EH (cell line): Measurements from ENCODE around the gene ICAM2.

ENCODE experiments used
- DNase-seq: peaks from one replicate; pipeline ENCODE4 v3.0.0-alpha.2; 2015; ENCODE audit warnings: low read depth

ICAM2 gene

DNA sequence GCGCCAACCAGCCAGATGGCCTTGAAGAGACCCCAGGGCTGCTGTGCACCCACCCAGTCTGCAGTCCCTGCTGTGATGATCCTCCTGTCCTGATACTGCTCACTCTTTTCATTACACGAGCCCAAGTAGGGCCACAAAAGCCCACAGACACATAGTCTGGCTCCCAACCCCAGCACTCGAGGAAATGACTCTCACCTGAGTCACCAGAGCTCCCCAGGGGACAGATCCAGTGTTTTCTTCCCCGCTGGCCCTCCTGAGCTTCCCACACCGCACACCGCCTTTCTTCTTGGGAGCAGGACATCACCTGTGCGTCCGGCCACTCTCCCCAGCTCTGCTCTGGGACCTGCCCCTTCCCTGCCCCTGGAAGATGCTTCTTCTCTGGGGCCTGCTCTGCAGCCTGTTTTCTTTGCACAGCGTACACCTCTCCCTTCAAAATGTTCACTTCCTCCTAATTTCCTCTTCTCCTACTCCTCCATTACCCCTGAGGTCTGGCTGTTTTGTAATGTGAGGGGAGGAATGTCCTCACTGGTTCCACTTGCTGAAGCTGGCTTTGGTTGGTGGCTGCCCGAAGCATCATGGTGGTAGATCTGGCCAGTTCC lies 45.7 kb downstream of the ICAM2 start:
- peak; percentile 68 for DNase-seq

DNA sequence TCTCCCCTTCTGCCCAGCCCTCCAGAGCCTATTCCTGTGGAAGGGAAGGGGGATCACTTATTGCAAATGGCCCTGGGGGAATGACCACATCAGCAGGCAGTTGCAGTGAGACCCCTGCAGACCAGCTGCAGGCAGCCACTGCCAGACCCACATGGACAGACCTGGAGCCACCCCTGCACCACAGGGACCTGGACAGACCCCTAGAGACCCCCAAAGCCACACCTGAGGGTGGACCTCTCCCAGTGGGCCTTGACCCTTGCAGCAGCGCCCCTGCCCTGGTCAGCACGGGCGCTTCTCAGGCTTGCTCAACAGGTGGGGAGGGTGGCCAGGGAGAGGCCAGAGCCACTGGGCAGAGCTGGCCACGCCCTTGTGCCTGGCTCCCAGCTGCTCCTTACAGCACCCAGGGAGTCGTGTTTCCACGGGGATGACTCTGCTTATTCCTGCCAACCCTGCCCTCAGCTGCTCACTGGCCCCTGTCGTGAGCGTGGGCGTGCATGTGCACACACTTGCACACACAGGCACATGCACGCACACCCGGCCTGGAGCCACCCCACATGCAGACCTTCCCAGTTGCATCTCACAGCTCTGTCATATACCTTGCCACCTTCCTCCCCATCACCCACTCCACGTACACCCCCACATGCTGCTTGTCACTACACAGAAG lies 46.4 kb downstream of the ICAM2 start:
- peak; percentile 46 for DNase-seq

DNA sequence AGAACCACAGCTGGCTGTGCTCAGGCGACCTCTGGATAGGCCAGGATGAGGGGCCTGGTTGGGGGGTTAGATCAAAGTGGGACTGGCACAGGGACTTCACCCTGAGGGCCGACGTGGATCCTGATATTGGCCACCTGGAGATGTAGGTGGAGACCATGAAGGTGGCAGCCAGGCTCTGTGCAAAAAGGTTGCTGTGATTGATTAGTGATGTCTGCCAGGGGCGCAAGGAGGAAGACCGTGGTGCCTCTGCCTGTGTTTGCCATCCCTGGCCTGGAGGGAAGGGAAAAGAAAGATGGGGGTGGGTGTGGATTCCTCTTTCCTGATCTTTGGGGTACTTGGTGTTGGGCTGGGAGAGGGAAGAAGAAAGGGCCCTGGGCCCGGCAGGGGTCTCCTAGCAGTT lies 47.2 kb downstream of the ICAM2 start:
- no peak for DNase-seq

DNA sequence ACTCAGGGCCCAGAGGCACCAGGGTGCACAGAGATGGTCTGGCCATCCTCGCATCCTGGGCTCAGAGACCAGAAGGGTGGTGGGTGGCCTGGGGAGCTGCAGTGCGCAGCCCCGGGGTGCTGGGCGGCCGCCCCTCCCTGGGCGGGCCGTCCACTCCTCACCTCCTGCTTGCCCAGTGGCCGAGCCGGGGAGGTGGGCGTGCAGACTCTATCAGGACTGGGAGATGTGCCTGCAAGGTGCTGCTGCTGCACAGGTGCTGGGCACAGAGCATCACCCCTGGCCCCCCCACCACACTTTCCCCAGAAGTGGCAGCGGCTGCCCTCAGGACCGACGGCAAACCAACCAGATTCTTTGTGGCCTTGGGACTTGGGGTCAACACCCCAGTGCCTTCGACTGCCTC lies 47.6 kb downstream of the ICAM2 start, which contains the start of gene SCN4A:
SCN4A (minus strand) TSS at position 123 of the 400 bp plus-strand sequence; CDS start at position 46, 77 bp downstream.
- no peak for DNase-seq

DNA sequence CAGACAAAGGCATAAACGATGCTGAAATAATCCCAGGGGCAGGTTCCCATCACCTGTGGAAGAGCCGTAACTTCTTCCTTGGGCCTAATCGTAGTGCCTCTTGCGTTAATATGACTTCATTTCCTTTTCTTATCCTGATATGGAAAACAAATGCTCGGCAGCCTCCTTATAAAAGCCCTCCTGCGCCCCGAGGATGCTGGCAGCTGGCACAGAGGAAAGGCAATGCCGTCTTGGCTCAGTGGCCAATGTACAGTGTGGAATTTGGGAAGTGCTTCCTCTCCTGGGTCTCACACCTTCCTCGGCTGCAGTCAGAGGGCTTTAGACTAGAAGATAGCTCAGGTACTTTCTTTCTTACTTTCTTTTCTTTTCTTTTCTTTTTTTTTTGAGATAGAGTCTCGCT lies 51.2 kb downstream of the ICAM2 start:
- no peak for DNase-seq

DNA sequence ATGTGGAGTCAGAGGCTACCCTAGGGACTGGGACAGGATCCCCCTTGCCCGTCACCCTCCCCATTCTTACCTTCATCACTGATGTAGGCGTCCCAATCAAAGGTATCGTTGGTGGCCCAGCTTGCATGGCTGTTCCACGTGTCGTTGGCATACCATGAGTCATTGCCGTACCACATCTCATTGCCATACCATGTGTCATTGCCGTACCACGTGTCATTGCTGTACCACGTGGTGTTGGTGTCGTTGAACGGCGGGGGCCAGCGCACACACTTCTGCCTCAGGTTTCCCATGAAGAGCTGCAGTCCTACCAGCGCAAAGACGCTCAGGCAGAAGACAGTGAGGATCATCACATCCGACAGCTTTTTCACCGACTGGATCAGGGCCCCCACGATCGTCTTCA lies 52.5 kb downstream of the ICAM2 start:
- no peak for DNase-seq

DNA sequence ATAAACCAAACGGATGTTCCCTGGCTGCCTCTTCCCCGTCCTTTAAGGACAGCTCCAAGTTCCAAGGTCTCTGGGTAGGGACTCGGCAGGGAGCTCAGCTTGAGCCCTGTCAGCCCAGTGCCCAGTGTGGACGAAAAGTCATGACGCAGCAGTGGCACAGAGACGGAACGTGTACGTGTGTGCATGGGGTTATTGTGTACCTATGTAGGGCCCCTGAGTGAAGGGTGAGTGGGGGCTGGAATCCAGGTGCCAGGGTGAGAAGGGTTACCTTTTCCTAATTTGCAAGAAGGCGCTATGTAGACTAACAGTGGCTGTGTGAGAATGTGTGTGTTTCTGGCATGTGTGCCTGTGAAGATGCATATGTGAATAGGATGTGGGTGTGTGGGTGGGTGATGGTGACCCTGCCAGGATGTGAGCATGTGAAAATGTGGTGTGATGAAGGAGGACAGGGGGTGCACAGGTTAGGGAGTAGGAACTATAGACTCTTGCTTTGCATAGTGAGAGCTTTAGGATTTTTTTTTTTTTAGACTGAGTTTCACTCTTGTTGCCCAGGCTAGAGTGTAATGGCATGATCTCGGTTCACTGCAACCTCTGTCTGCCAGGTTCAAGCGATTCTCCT lies 53.7 kb downstream of the ICAM2 start:
- no peak for DNase-seq

DNA sequence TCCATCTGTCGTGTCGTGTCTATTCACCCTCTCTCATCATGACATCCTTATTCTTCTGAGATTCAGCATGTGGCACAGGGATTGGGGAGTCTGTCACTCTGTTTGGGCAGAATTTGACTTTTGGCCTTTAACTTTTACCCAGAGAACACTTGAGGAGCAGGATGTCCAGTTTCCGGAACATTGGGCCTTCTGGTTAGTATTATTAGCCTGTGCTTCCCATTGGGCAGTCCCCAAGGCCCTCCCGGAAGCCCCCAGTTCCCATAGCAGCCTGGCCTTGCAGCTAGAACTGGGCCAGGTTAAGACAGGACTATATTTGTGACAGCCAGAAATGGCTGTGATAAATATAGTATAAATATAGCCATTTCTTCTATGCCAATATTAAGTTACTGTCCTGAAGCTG lies 57.3 kb downstream of the ICAM2 start:
- DNase-seq = no peak

DNA sequence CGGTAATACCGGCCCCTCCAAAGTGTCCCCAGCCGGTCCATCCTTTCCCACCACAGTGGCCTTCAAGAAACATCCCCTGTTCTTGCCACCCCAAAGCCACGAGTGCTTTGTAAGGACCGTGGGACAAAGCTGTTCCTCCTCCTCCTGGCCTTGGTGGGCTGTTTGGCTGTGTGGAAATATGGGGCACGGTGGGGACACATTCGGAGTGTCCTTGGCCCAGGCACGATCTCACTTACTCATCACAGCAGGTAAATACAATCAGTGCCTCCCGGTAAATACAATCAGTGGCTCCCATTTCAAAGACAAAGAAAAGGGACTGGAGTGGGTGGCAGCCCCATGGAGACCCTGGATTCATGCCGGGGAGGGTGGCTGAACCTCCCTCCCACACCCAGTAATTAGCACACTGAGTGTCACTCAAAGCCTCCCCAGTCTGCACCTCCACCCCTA lies 58.1 kb downstream of the ICAM2 start:
- DNase-seq = no peak

DNA sequence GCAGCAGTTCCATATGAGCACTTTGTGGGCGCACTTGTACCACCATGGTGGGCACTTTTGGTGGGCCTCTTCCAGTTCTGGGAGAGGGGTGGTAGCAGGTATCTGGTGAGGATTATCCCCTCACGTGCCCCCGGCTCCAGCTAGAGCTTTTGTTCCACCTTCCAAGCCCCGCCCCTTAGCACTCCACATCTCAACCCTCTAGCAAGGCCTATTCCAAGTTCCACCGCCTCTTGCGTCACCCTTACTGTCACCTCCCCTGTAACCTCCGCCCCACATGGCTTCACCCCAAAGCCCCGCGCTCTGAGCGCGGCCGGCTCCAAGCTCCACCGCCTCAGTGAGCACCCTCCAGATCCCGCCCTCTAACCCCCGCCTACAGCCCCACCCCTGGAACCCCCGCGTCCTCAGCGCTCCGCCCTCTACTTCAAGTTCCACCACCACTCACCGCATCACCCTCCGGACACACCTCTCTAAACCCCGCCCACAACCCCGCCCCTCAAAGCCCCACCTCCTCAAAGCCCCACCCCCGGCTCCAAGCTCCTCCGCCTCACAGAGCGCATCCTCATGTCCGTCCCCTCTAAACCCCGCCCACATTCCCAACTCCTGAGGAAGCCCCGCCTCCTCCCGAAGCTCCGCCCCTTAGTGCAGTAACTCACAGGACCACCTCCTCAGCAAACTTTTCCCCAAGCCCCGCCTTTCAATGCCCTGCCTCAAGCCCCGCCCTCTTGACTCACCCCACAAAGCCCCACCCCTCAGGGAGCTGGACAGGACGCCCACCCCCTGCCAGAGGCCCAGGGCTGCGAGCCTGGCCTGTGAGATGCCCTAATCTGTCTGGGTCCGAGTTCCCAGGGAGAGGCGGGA lies 58.8 kb downstream of the ICAM2 start:
- DNase-seq = peak; percentile 53

DNA sequence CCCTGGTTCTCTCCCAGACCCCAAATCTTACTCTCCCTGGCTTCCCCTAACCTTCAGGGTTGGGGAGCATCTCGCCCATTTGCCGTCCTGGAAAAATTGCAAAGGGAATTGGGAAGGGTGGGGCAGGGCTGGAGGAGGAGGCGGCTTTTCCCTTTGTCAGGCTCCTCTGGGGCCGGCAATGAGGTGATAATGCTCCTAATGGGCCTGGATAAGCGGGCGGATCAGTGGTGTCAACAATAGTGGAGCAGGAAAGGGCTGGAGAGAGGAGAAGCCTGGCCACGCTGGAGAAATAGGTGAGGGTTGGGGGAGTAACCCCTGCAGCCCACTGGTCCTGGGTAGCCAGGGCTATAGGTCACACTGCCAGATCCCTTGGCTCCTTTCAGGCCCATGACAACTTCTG lies 60.0 kb downstream of the ICAM2 start:
- no peak for DNase-seq

DNA sequence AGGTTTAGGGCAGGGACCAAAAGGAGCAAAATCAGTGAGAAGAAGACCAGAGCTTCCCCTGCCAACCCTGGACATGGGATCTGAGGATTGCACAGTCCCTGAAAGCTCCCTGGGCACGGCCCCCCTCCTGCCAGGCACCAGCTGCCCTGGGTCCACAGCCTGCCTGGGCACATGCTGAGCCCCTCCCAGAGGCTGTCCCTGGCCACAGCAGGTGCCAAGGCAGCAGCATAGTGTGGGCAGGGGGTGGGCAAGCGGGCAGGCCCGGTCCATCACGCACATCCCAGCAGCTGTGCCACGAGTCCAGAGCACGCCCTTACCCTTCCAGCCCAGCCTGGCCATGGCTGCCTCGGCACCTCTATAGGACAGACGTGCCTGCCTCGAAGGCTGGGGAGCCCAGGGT lies 60.4 kb downstream of the ICAM2 start:
- no peak for DNase-seq

DNA sequence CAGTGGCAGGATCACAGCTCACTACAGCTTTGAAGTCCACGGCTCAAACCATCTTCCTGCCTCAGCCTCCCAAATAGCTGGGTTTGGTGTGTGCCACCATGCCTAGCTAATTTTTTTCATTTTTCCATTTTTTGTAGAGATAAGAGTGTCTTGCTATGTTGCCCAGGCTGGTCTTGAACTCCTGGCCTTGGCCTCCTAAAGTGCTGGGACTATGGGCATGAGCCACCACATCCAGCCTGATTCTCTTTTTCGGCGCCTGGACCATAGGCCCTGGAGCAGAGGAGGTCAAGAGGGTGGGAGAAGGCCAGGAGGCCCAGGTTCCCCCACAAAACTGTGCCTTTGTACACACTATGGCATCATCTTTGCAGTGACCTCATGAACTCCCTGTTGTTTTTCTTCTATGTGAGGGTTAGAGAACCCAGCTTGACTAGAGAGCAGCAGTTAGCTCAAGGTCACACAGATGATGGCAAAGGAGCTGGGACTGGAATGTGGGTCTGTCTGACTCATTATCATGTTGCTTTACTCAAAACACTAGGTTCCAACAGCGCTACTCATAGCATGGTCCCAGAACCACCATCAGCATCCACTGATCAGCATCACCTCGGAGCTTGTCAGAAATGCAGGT lies 64.0 kb downstream of the ICAM2 start:
- DNase-seq = peak; percentile 75

DNA sequence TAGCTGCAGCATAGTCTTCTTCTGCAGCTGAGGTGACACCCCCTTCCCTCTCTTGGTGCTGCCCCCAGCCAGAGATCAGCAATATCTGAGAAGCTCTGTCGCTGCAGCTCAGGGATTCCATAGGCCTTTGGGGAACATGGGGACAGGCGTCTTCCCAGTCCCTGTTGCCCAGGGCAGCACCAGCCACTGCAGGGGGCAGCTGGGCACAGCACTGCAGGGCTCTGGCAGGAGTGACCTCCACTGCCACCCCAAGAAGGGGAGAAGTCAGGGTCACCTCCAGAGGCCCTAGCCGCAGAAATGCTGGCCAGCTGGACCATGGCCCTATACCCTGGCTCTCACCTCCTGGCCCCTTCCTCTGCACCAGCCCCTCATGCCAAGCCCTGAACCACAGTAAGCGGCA lies 64.6 kb downstream of the ICAM2 start:
- no peak for DNase-seq

DNA sequence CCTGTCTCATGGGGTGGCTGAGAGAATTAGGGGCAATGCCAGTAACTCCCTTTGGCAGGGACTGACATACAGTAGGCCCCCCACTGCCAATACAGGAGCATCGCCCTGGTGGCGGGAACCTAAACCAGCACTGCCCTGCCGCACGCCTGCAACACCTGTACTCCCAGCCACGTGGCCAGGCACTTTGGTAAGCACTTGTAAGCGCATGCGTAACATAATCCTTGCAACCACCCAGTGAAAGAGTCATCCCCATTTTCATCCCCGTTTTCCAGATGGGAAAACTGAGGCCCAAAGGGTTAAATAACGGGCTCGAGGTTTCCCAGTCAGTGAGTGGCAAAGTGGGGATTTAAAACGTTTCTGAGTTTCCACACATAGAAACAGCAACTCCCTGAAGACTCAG lies 65.2 kb downstream of the ICAM2 start:
- DNase-seq = no peak

DNA sequence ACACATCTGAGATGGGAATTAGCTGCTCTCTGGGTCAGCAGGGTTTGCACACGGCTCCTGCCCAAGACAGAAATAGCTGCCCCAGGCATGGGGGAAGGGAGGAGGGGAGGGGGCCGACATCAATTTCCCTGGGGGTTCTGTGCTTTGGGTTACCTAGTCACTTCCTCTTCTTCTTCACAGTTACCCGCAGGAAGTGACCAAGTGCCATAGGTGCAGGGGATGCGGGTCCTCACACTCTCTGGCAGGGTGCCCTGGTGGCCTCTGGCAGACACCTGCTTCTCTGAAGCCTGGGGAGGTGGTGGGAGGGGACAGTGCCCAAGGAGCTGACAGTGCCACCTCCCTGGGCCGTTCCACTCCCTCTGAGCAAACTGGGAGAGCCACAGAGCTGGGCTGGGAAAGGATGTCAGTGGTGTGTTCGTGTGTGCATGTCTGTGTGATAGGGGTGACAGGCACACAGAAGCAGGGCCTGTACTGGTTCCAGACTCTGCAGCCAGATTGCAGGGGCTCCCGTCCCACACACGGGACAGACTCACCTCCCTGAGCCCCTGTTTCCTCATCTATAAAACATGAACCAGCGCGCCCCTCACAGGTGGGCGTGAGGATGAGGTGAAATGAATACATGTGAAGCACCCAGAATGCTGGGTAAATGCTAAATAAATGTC lies 65.9 kb downstream of the ICAM2 start:
- DNase-seq = no peak
